GM21717 (cell line): ENCODE data around the gene KL.

Experiments
- ATAC-seq: cut with Tn5 transposase; IDR thresholded peaks from one replicate; pipeline ENCODE4 v1.9.1; 2021; ENCODE audit warnings: mild to moderate bottlenecking, moderate library complexity; ENCODE audit not compliant: unreplicated experiment

Gene KL

GRCh38 chr13:33033986-33034385 lies 17.8 kb downstream of the KL start:
- ATAC-seq = no peak

GRCh38 chr13:33034882-33035520 lies 18.8 kb downstream of the KL start:
- no peak for ATAC-seq

- ATAC-seq = no peak
Observed at GRCh38 chr13:33037673-33038072, 21.4 kb downstream of the KL start.

- ATAC-seq = no peak
Observed at GRCh38 chr13:33040090-33040489, 23.9 kb downstream of the KL start.

GRCh38 chr13:33045851-33046592 lies 29.8 kb downstream of the KL start:
- no peak for ATAC-seq

GRCh38 chr13:33050161-33050560 lies 33.9 kb downstream of the KL start:
- ATAC-seq = no peak

GRCh38 chr13:33051632-33052031 lies 35.4 kb downstream of the KL start:
- ATAC-seq = peak; percentile 74

- no peak for ATAC-seq
Observed at GRCh38 chr13:33052506-33053280, 36.5 kb downstream of the KL start.

GRCh38 chr13:33053397-33054066 lies 37.3 kb downstream of the KL start:
- no peak for ATAC-seq

GRCh38 chr13:33057019-33057780 lies 41.0 kb downstream of the KL start:
- no peak for ATAC-seq

- ATAC-seq = no peak
Observed at GRCh38 chr13:33058776-33059327, 42.6 kb downstream of the KL start.

- no peak for ATAC-seq
Observed at GRCh38 chr13:33060815-33061214, 44.6 kb downstream of the KL start.

GRCh38 chr13:33066329-33066728 lies 50.1 kb downstream of the KL start:
- ATAC-seq = no peak

- no peak for ATAC-seq
Observed at GRCh38 chr13:33069365-33069764, 53.1 kb downstream of the KL start.

- ATAC-seq = no peak
Observed at GRCh38 chr13:33070713-33071112, 54.5 kb downstream of the KL start.

GRCh38 chr13:33072282-33072681 lies 56.1 kb downstream of the KL start:
- ATAC-seq = no peak

GRCh38 chr13:33072759-33073158 lies 56.5 kb downstream of the KL start:
- ATAC-seq = no peak

GRCh38 chr13:33073338-33073737 lies 57.1 kb downstream of the KL start:
- ATAC-seq = no peak

- no peak for ATAC-seq
Observed at GRCh38 chr13:33076001-33076992, 60.1 kb downstream of the KL start.
